Activated T-helper 1 cell treated with anti-CD3 and anti-CD28 coated beads, Interleukin-12 subunit alpha, Interleukin-12 subunit beta, Interleukin-2, Interleukin-4 antibody, amounts not matched to agents 30 ng/mL and 10 ng/mL and 1 ng/mL, durations not matched to agents 14 hours and 24 hours and 36 hours (primary cell): ENCODE results near the gene SART3. TPM values are rescaled to one million over a fixed set of nuclear protein-coding genes. Genes with fewer than 3 reads are reported as not detected.
"Not testable (repeated sequence)": the region's sequence is repeated elsewhere in the genome, so short reads cannot be mapped to it uniquely, and the experiment has no call there.

Experiments
- DNase-seq: peaks from one replicate; pipeline ENCODE4 v3.0.0; 2021; ENCODE audit warnings: low spot score
- H3K27ac Mint-ChIP-seq: one replicate; pipeline ENCODE4 v1.8.0; 2021; ENCODE audit warnings: mild to moderate bottlenecking, mixed read lengths
- H3K27me3 Mint-ChIP-seq: one replicate; pipeline ENCODE4 v1.8.0; 2022; ENCODE audit warnings: mild to moderate bottlenecking, moderate library complexity, mixed read lengths; ENCODE audit not compliant: insufficient read depth
- H3K36me3 Mint-ChIP-seq: one replicate; pipeline ENCODE4 v1.8.0; 2021; ENCODE audit warnings: low read depth, mixed read lengths
- H3K4me1 Mint-ChIP-seq: one replicate; pipeline ENCODE4 v1.8.0; 2021; ENCODE audit warnings: low read depth, mixed read lengths
- H3K4me3 Mint-ChIP-seq: one replicate; pipeline ENCODE4 v1.8.0; 2021; ENCODE audit warnings: mild to moderate bottlenecking, moderate library complexity, mixed read lengths
- H3K9me3 Mint-ChIP-seq: one replicate; pipeline ENCODE4 v1.8.0; 2021; ENCODE audit warnings: mixed read lengths
- intact Hi-C: fragments of 100-400 bp; cut with micrococcal nuclease; formaldehyde crosslinking; loops from one replicate; pipeline ENCODE4 v1.15.1; 2024
- total RNA-seq: library from RNA; stranded (reverse); gene quantifications from 2 replicates; pipeline ENCODE4 v1.2.3, GENCODE V29; 2022

The SART3 gene
- total RNA-seq, 1 donor from 2014 or later, result 96.4 TPM

DNA sequence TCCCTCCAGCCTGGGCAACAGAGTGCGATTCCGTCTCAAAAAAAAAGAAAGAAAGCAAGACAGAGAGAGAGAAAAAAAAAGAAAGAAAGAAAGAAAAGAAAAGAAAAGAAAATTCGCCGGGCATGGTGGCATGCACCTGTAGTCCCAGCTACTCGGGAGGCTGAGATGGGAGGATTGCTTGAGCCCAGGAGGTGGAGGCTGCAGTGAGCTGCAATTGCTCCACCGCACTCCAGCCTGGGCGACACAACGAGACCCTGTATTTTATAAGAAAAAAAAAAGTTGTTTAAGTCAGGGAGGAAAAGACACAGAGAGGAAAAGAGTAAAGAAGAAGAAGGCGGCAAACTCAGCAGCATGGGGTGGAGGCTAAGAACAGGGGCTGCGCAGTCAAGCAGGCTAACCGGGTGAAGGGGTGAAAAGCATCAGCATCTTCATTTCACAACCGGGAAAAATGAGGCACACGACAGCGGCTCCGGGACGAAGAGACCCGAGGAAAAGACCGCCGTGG lies 46.5 kb downstream of the SART3 start:
- Mint-ChIP-seq H3K27ac (peak overlapping the region; percentile 82), H3K27me3 (peaks cover 3% of the 10 kb centered on the region), H3K9me3 (no peaks in the 10 kb centered on the region), H3K4me1 (peaks cover 23% of the 10 kb centered on the region), H3K36me3 (peaks cover 8% of the 10 kb centered on the region), H3K4me3 (peak overlapping the region; percentile 91)
- intact Hi-C loops, result loop anchor here (2.0 kb wide), 4 partner anchors 216 to 830 kb away; partner anchors contain the start of genes ALKBH2, CORO1C, PRDM4 and PWP1
- no peak for DNase-seq

DNA sequence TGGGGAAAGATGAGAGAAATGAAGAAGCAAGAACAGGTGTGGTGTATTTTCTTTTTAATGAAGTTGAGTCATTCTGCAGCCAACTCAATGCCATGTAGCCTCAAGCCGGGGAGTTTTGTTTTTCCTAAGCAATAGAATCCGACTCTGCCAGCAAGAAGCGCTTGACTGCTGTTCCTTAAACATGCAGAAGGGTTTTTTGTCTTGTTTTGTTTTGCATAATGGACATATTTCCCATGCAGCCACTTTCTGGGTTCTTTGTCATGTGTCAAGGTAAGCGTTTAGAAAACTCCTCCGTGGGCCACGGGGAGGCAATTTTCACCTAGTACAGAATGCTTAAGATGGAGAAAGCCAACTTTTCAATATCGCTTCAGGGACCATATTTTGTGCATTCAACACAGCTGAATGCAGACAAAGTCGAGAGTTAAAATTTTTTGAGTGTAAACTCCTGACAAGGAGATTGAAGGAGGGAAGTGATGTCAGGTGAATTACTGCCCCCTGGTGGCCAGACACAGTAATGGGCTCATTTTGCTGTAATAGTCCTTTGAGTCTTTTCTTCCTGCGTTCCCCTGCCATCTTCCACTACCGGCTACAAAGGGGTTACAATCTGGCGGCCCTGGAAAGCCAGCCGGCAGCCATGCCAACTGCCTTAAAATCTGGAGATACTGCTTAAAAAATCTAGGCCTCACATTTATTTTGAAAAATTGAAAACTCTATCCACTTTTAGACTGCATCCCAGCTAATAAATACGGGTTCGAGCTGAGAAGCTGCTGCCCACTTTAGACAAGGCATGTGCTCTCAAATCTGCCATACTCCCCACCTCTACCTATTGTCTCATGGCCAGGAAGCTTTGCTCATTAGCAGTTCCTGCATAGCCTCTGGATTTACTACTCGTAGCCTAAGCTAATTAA lies 49.1 kb downstream of the SART3 start:
- H3K27me3 Mint-ChIP-seq, result peaks cover 6% of the 10 kb centered on the region
- intact Hi-C loops, result loop anchor here (1.0 kb wide), 3 partner anchors 585 to 836 kb away; partner anchors contain the start of gene UNG
- no peaks in the 10 kb centered on the region for H3K9me3 Mint-ChIP-seq
- H3K27ac Mint-ChIP-seq, result no peak overlapping the region
- H3K4me1 Mint-ChIP-seq, result peaks cover 19% of the 10 kb centered on the region
- peak; percentile 64 for DNase-seq
- no peaks in the 10 kb centered on the region for H3K36me3 Mint-ChIP-seq
- peak overlapping the region; percentile 45 for H3K4me3 Mint-ChIP-seq

DNA sequence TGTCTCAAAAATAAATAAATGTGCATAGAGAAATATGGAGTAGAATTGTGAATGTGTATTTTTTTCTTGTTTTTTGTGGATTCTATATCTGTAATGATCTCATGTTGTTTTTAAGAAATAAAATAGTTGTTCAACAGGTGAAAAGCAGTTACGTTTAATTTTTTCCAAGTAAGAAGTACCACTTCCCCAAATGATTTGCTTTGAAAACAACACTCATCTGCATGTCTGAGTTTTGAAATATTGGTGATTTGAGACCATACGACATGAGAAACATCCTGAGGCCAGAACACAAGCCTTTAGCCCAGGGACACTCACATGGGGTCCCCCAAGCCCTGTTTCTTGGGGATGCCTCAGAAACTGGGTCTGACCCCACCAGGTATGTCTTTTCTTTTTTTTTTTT lies 50.1 kb downstream of the SART3 start:
- Mint-ChIP-seq H3K27ac (no peak overlapping the region), H3K4me1 (peaks cover 13% of the 10 kb centered on the region), H3K27me3 (peaks cover 6% of the 10 kb centered on the region), H3K36me3 (no peaks in the 10 kb centered on the region), H3K9me3 (no peaks in the 10 kb centered on the region), H3K4me3 (no peak overlapping the region)
- intact Hi-C loops, result no loop called here
- no peak for DNase-seq

DNA sequence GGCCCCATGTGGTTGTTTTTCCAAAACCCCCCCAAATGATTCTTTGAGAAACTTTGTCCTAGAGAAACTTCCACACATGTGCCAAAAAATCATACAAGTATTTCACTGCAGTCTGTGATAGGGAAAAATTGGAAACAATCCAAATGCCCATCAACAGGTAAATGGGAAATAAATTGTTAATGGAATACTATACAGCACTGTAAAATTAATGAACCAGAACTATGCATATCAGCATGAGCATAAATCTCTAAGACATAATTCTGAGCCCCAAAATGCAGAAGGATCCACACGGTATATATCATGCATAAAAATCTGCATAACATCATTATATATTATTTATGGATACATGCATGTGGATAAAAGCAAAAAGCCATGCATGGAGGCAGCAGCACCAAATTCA lies 51.2 kb downstream of the SART3 start:
- DNase-seq, result no peak
- Mint-ChIP-seq H3K27me3 (peaks cover 6% of the 10 kb centered on the region), H3K27ac (no peak overlapping the region), H3K9me3 (no peaks in the 10 kb centered on the region), H3K4me3 (no peak overlapping the region), H3K36me3 (no peaks in the 10 kb centered on the region), H3K4me1 (peaks cover 11% of the 10 kb centered on the region)
- intact Hi-C loops, result no loop called here

DNA sequence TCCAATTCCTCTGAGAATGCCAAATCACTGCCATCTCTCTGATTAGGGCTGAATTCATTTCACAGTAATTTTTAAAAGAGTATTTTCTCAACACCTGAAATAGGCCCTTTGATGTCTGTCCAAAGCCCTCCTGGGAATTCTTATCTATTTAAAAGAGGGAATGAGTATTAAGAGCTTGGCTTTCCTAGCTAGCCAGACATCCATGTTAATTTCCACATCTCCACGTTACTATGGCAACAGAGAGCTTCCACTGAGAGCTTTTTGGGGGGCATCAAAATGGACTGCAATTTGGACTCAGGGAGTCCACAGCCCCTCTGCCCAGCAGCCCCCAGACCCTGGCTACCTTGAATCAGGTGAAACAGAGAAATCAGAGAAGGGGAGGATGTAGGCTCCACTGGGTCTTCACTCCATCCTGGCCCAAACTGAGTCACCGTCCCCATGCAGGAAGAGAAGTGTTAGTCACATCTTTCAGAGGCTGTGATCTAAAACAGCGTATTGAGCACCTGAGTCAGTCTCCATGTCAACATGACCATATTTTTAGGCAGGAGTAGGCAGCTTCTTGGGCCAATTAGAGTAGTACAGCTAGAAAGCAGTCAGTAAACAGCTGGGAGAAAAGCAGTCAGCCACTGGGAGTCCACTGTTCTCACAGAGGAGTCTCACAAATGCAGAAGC lies 52.9 kb downstream of the SART3 start:
- intact Hi-C loops, result no loop called here

DNA sequence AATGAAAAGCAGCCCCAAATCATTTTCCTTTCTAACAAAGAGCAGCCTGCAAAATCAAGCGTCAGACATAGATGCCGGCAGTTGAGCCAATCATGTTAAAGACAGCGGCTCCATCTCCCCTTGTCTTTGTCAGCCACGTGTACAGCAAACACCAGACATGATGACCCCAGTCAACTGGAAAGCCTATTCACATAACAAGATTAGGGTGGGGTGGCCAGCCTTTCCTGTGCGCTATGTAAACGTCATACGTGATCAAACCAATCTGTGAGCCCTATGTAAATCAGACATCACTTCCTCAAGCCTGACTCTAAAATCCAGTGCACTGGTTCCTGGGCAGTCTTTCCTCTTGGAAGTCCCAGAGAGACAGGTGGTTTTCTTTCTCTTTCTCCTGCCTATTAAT lies 55.8 kb downstream of the SART3 start:
- peaks cover 24% of the 10 kb centered on the region for H3K9me3 Mint-ChIP-seq
- peaks cover 8% of the 10 kb centered on the region for H3K27me3 Mint-ChIP-seq
- no peak overlapping the region for H3K27ac Mint-ChIP-seq
- no peaks in the 10 kb centered on the region for H3K36me3 Mint-ChIP-seq
- intact Hi-C loops, result no loop called here
- no peaks in the 10 kb centered on the region for H3K4me1 Mint-ChIP-seq
- no peak for DNase-seq
- no peak overlapping the region for H3K4me3 Mint-ChIP-seq

More for the DNA sequence above, 52.9 kb downstream of the SART3 start:
- Mint-ChIP-seq H3K27ac (no peak overlapping the region), H3K9me3 (peaks cover 9% of the 10 kb centered on the region), H3K36me3 (no peaks in the 10 kb centered on the region), H3K4me3 (no peak overlapping the region), H3K4me1 (peaks cover 11% of the 10 kb centered on the region), H3K27me3 (peaks cover 6% of the 10 kb centered on the region)
- no peak for DNase-seq

DNA sequence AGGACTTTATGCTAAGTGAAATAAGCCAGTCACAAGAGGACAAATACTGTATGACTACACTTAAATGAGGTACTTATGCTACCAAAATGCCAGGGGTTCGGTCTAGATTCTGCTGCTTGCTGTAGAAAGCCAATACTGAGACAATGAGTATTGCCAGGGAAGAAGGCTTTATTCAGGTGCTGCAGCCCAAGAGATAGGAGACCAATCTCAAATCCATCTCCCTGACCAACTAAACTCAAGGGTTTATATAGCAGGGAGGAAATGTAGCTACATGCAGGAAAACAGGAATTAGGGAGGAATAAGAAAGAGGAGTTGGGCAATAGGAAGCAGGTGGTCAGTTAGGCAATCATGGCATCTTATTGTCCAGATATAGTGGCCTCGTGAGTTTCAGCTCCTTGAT lies 58.1 kb downstream of the SART3 start:
- Mint-ChIP-seq H3K9me3 (peaks cover 24% of the 10 kb centered on the region), H3K27ac (no peak overlapping the region), H3K27me3 (peaks cover 8% of the 10 kb centered on the region), H3K4me3 (no peak overlapping the region), H3K4me1 (no peaks in the 10 kb centered on the region), H3K36me3 (no peaks in the 10 kb centered on the region)
- DNase-seq, result no peak
- intact Hi-C loops, result no loop called here

DNA sequence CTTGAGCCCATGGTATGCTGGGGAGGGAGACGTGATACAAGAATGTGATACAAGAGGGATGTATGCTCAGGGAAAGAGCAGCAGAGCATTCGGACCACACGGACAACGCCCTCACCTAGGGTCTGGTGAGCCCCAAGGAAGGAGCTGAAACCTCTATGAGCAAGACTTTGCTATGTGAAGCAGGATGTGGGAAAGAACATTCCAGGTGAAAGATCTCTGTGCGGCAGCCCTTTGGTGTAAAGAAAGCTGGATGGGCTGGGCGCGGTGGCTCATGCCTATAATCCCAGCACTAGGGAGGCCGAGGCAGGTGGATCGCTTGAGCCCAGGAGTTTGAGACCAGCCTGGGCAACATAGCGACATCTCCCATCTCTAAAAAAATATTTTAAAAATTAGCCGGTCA lies 62.8 kb downstream of the SART3 start:
- Mint-ChIP-seq H3K4me1 (no peaks in the 10 kb centered on the region), H3K27ac (no peak overlapping the region), H3K36me3 (no peaks in the 10 kb centered on the region), H3K27me3 (peaks cover 12% of the 10 kb centered on the region), H3K4me3 (no peak overlapping the region), H3K9me3 (peaks cover 15% of the 10 kb centered on the region)
- no peak for DNase-seq
- intact Hi-C loops, result no loop called here

DNA sequence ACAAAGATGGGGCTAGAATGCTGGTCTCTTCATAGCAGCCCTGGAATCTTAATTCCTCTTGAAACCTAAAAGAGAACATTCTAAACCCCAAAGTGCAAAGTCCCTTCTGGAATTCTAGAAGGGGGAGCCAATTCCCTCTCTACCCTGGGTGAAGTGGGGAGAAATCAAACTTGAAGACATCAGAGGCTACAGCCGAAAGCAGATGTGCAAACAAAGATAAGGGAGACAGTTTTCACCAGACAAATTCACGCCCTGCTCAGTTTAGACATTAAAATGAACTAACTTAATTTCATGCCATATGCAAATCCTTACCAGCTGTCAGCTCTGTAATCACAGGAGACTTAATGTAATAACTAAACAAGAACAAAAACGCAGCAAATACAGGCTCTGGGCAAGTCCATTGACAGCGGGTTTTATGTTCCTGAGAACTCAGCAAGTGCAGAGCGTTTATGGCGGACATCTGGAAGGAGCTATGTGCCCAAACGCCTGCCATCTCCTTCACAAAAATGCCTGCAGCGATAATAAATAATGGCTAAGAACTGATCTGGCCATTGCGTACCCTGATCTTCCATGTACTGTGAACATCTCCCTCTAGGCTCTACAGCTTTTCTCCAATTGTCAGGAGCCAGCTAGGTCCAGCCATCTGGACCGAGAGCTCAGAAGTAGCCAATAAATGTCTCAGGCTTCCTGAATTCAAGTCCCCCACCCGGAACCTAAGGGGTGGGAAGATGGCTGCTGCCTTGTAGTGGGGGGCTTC lies 65.0 kb downstream of the SART3 start:
- DNase-seq, result no peak
- Mint-ChIP-seq H3K9me3 (no peaks in the 10 kb centered on the region), H3K27me3 (peaks cover 16% of the 10 kb centered on the region), H3K36me3 (no peaks in the 10 kb centered on the region), H3K4me1 (no peaks in the 10 kb centered on the region), H3K4me3 (no peak overlapping the region), H3K27ac (no peak overlapping the region)
- intact Hi-C loops, result no loop called here

DNA sequence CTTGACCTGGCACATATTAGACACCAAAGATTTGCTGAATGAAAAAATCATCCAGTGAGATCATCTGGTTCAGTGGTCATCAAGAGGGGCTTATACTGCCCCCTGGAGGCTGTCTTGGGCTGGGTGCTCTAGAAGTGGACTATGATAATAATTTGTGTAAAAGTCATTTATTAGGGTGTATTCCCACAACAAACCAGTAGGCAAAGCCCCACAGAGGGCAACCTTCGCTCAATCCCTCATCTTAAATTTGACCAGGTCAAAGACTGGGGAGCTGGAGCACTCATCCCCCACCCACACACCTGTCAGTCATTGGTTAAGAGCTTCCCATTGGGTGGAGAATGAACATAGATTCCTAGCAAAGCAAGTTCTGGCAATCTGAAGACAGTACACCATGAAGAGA lies 65.9 kb downstream of the SART3 start:
- H3K4me3 Mint-ChIP-seq, result no peak overlapping the region
- H3K9me3 Mint-ChIP-seq, result no peaks in the 10 kb centered on the region
- H3K27me3 Mint-ChIP-seq, result peaks cover 16% of the 10 kb centered on the region
- intact Hi-C loops, result no loop called here
- DNase-seq, result no peak
- H3K27ac Mint-ChIP-seq, result no peak overlapping the region
- no peaks in the 10 kb centered on the region for H3K4me1 Mint-ChIP-seq
- no peaks in the 10 kb centered on the region for H3K36me3 Mint-ChIP-seq

DNA sequence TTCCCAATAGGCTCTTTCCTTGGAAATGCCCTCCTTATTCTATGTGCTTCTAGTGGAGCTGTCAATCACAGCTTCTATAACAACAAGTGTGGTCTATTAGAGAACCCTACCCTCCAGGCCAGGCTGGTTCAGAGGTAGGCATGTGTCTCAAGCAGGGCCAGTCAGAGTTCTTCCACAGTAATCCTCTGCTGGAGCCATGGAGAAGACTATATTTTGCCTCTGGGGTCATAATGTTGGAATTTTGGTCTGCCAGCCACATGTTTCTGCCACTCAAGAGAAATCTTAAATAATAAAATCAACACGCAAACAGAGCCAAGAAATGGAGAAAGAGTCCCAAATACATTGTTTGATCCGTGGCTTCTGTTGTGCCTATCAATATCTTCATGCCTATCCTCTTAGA lies 69.7 kb downstream of the SART3 start:
- H3K27ac Mint-ChIP-seq, result no peak overlapping the region
- intact Hi-C loops, result no loop called here

DNA sequence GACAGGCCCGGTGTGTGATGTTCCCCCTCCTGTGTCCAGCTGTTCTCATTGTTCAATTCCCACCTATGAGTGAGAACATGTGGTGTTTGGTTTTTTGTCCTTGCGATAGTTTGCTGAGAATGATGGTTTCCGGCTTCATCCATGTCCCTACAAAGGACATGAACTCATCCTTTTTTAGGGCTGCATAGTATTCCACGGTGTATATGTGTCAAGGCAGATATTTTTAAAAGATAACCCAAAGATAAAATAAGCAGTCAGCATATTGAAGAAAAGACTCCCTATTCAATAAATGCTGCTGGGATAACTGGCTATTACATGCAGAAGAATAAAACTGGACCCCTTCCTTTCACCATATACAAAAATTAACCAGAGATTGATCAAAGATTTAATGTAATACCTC lies 73.9 kb downstream of the SART3 start:
- H3K4me3 Mint-ChIP-seq, intact Hi-C loops, H3K9me3 Mint-ChIP-seq, H3K27ac Mint-ChIP-seq, DNase-seq, H3K4me1 Mint-ChIP-seq, H3K27me3 Mint-ChIP-seq, H3K36me3 Mint-ChIP-seq: not testable (repeated sequence)

More for the DNA sequence above, 69.7 kb downstream of the SART3 start:
- peaks cover 7% of the 10 kb centered on the region for H3K9me3 Mint-ChIP-seq
- no peaks in the 10 kb centered on the region for H3K36me3 Mint-ChIP-seq
- peaks cover 16% of the 10 kb centered on the region for H3K27me3 Mint-ChIP-seq
- H3K4me1 Mint-ChIP-seq, result no peaks in the 10 kb centered on the region
- DNase-seq, result no peak
- H3K4me3 Mint-ChIP-seq, result no peak overlapping the region
